ENCODE results near the gene SGMS2.

SGMS2 gene

DNA sequence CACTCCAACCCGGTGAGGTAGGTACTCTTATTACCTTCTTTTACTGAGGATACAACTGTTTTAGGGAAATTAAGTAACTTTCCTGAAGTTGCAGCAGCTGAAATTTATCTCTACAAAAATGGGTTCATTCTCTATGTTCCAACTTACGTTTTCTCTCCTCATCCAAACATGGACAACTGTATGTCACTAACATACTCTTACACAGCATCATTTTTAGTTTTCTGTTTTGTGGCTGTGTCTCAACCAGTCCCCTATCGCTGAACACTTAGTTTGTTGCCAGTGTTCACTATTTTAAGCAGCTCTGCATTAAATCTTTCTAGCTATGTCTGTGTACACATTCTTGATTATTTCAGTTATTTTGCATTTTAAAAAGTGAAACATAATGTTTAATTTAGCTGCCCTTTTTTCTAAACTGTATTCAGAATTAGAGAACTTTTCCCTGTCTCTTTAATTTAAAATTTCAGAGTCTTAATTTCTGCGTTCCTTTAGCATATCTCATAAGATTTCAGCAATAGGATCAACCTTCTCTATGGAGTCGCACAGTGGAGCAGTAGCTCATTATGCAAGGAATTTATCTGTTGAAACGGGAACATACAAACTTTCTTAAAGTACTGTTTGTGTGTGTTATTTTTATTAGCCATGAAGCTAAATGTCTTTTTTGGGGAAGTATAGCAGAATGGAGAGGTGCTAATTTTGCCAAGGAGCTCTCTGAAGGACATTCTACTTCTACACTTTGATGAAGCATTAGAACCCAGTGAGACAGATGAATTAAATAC is 3.8 kb downstream of the SGMS2 start:
- no peak for DNase-seq (ENCODE audit: low spot score)

- DNase-seq (ENCODE audit: low spot score): no peak
Observed at GRCh38 chr4:107831140-107831539, 6.4 kb downstream of the SGMS2 start.

DNA sequence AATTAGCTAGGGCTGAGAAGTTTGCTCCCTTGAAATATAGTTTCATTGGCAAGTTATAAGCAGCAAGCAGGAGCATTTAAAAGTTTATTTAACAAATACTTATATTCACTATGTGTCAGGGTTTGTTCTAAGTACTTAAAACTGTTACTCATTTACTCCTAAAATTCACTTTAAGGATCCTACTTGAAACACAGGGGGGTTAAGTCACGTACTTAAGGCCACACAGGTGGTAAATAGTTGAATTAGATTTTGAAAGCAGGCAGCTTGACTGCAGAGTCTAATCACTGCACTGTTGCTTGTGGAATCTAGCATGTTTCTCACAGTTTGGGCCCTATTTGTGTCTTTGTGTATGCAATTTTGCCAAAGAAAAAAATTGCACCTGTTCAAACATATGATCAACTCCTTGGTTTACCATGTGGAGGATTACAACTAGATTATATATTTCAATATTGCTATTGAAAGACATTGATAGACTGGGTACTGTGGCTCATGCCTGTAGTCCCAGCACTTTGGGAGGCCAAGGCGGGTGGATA is 7.6 kb downstream of the SGMS2 start:
- no peak for DNase-seq (ENCODE audit: low spot score)

- DNase-seq (ENCODE audit: low spot score): no peak
Observed at GRCh38 chr4:107834241-107834794, 9.6 kb downstream of the SGMS2 start.

DNA sequence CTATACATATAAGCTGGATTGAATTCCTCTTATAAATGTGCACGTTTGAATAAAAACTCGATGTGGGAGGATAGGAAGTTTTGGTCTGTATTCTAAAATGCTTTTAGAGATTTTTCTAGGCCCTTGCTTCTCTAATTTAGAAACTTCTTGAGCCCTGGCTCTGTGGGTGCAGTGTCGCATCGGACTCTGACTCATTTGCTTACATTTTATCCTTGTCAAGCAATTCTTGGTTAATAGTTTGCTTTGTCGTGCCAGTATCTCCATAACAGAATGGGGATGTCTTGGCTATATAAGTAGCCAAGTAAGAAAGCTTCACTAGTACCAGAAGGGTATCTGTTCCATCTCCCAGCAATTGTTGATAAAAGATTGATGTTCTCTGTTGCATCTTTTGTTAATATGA is 10.7 kb downstream of the SGMS2 start:
- no peak for DNase-seq (ENCODE audit: low spot score)

GRCh38 chr4:107837317-107837716 is 12.6 kb downstream of the SGMS2 start:
- DNase-seq (ENCODE audit: low spot score): no peak

DNA sequence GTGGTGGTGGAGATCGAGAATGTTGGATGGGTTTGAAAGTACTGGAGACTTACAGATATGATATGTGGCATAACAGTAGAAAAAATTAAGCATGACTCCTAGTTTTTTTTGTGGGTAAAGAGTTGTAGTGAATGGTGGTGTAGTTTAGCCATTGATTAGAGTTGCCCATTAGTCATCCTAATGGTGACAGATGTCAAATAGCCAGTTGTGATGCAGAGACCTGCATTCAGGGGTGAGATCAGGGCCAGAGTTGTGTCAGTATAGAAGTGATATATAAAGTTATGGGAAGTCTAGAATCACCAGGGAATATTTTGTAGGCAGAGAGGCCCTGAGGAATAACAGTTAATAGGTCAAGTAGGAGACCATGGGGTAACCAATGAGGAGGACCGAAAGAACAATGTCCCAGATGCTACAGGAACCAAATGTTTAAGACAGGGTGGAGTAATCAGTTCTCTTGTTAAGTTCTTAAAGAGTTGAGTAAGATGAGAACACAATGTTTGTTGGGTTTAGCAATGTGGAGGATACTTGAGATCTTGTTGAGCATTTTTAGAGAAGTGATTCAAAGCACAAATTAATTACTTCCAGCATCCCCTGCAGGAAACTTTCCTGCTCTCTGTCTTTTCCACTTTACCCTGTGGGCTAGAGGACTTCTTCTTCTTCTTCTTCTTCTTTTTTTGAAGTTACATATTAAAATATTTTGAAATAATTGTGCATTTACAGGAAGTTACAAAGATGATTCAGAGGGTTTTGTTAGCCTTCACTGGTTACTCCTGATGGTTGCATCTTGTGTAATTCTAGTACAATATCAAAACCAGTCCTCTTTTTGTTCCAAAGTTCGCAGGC is 13.3 kb downstream of the SGMS2 start:
- DNase-seq (ENCODE audit: low spot score): no peak

- DNase-seq (ENCODE audit: low spot score): no peak
Observed at GRCh38 chr4:107838861-107839565, 14.3 kb downstream of the SGMS2 start.

DNA sequence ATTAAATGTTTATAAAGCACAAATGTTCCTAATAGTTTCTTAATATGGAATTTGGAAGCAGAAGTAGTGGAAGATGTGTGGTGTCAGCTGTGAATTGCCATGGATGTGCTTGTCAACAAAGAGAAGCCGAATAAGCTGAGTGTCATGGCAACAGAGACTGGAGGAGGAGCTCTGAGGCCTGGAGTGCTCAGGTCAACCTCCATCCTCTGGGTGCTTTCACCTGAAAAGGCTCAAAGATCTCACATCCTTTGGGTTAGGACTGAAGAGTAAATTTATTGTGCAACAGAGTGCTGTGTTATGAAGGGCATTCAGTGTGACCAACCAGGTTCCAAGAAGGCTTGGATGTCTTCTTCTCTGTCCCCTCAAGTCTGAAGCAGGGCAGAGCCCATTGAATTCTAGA is 18.7 kb downstream of the SGMS2 start:
- no peak for DNase-seq (ENCODE audit: low spot score)

DNA sequence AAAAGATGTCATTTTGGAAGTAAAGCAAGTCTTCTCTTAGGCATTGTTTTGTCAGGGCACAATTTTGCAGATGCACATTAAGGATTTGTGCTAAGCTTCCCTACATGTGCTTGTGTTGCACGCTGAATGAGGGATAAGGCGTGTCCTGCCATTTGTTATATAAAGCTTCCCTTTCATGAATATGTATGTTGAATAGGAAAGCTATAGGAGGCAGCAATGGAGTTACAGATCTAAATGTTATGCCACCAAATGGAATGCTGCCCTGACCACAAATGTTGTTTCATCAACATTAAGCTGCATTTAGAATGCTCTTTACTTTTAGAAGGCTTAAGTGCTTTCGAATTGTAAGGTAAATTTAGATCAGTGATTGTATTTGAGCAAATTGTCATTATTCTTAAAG is 20.9 kb downstream of the SGMS2 start:
- DNase-seq (ENCODE audit: low spot score): no peak

DNA sequence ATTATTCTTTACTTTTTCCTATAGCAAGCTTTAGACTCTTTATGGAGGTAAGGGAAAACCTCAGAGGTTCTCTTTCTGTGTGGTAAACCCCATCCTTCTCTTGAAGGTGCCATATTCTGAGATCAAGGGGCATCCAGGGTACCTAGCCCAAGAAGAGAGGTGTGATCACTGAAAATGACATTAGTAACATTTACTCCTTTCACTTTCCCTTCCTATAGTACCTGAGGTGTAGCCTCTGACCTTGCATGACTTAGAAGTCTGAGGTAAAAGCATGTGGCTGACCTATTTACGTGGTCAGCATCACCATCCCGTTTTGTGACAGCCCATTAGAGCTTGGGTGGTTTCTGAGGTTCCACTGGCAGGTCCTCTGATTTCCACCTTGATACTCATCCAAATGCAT is 25.7 kb downstream of the SGMS2 start:
- no peak for DNase-seq (ENCODE audit: low spot score)

DNA sequence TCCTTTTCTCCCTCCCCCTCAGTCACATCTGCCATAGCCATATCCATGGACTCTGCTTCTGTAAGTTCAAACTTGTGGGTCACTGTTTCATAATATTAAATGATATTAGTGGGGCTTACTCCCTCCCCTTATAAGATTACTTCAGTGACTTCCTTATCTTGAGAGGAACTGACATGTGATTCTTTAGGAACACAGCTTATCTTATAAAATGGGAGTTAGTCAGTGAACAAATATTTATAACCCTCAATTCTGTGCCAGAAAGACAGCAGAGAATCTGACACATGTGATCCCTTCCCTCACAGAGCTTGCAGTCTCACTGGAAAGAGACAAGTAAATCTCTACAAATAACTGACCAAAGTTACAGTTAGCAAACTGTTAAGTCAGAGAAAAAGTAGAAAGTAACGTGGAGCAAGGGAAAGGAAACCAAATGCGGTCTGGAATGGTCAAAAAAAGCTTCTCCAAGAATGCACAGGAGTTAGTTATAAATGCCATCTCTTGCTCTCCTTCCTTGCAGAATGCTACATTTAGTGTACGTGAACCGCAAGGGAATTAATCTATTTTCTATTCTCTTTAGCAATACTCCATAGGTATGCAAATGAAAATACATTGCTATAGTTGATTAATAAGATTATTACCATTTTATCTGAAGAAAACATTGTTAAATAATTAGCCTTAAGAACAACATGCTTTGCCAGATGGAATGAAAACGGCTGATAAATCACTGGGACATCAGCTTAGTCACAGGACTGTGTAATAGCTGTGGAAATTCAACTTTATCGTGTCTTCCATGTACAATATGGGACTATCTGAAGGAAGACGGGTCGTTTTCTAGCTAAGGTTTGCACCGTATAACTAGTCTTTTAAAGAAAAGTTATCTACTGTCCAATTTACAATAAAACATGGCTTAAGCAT is 29.0 kb downstream of the SGMS2 start:
- DNase-seq (ENCODE audit: low spot score): no peak

- DNase-seq (ENCODE audit: low spot score): no peak
Observed at GRCh38 chr4:107854356-107855022, 29.8 kb downstream of the SGMS2 start.

DNA sequence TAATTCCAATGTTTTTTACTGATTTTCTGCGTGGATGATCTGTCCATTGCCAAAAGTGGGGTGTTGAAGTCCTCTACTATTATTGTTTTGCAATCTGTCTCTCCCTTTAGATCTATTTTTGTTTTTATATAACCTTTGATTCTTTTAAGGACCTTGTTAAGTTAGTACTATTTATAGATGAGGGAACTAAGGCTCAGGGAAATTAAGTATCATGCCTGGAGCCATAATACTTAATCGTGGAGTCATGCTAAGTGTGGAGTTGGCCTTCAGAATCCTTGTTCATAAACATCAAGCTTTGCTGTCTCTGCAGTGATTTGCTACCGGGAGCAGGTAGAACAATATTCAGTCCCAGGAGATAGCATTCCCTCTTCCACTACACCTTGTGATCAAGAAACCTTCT is 31.0 kb downstream of the SGMS2 start:
- DNase-seq (ENCODE audit: low spot score): no peak

GRCh38 chr4:107856901-107857300 is 32.2 kb downstream of the SGMS2 start:
- DNase-seq (ENCODE audit: low spot score): no peak

DNA sequence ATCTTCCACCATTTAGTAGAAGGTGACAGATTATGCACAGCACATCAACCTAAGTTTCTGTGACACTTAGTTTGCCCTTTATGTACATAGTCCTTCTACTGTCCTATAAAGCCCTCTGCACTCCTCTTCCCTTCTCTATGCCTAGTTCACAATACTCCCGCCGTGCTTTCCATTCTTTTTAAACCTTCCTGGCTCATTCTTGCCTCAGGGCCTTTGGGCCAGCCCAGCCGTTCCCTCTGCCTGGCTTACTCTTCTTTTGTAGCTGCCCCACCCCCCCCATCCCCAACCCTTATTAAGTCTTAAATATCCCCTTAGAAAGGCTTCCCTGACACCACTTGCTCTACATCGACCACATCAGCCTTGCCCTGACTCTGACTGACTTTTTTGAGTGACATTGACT is 33.0 kb downstream of the SGMS2 start:
- no peak for DNase-seq (ENCODE audit: low spot score)

- no peak for DNase-seq (ENCODE audit: low spot score)
Observed at GRCh38 chr4:107858158-107858742, 33.5 kb downstream of the SGMS2 start.

DNA sequence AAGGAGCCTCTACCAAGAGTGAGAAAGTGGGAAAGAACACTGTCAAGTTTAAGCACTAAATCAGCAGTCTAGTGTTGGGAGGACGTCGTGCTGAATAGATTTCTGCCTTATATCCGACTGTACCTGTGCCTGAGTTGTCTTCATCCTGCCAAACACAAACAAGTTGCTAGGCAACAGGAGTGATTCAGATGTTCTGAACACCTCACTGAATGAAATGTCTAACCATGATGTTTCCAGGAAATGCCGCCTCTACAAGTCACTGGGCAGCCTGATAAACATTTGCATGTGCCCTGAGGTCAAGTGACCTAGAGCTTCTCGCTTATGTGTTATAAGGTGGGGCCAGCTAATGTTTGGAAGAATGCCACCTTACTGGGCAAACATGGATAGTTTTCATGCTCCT is 37.9 kb downstream of the SGMS2 start:
- peak; percentile 11 for DNase-seq (ENCODE audit: low spot score)

GRCh38 chr4:107863416-107863815 is 38.7 kb downstream of the SGMS2 start:
- DNase-seq (ENCODE audit: low spot score): no peak

DNA sequence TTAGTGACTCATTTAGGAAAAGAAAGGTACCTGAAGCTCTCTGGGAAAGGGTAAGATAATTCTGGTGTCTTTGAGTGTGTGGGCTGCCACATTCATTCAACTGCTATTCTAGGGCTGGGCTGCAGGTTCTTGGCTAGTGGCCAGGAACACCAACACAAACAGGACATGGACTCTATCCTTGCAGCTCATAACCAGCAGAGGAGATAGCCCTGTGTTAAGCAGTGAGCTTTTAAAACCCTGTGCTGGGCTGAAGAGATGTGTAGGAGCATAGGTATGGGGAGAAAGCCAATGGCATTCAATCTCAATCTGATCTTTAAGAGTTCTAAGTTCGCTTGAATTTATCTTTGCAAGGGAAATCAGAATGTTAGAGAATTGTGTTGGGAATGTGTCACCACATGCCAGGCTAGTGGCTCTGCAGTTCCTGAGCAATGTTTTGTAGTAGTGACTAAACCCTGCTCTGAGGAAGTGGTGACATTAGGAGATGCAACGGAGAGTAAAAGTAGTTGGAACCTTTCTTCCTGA is 39.2 kb downstream of the SGMS2 start:
- DNase-seq (ENCODE audit: low spot score): no peak
